ENCODE results near the gene GM2A.
"Not testable (repeated sequence)": the region's sequence is repeated elsewhere in the genome, so short reads cannot be mapped to it uniquely, and the experiment has no call there.

The GM2A gene

GRCh38 chr5:151222054-151222789 is 30.8 kb upstream of the GM2A start:
- no peaks in the 10 kb centered on the region for H3K27me3 Mint-ChIP-seq
- no peaks in the 10 kb centered on the region for H3K9me3 Mint-ChIP-seq
- peaks cover 26% of the 10 kb centered on the region for H3K36me3 Mint-ChIP-seq
- DNase-seq (ENCODE audit: low spot score in 2 of 2) (no peak), ATAC-seq (ENCODE audit: low read depth) (peak; percentile 34)
- peak overlapping the region; percentile 77 for H3K4me3 Mint-ChIP-seq
- H3K27ac Mint-ChIP-seq = peak overlapping the region; percentile 65
- peaks cover 60% of the 10 kb centered on the region for H3K4me1 Mint-ChIP-seq

GRCh38 chr5:151222790-151223446 is 30.1 kb upstream of the GM2A start:
- no peak for DNase-seq (ENCODE audit: low spot score in 2 of 2)
- Mint-ChIP-seq H3K4me1 (peaks cover 60% of the 10 kb centered on the region), H3K4me3 (peak overlapping the region; percentile 77), H3K27ac (peak overlapping the region; percentile 65), H3K36me3 (peaks cover 21% of the 10 kb centered on the region), H3K27me3 (no peaks in the 10 kb centered on the region), H3K9me3 (no peaks in the 10 kb centered on the region)
- ATAC-seq (ENCODE audit: low read depth) = peak; percentile 25

- Mint-ChIP-seq H3K9me3 (no peaks in the 10 kb centered on the region), H3K27ac (peak within 1 kb of the TSS; percentile 65), H3K4me1 (peaks cover 53% of the 10 kb centered on the region), H3K4me3 (peak within 1 kb of the TSS; percentile 77), H3K36me3 (peaks cover 17% of the 10 kb centered on the region), H3K27me3 (no peaks in the 10 kb centered on the region)
- ATAC-seq (ENCODE audit: low read depth) = peak; percentile 57
- peak; percentile 36 to 62 for DNase-seq (ENCODE audit: low spot score in 2 of 2)
These were observed 29.3 kb upstream of the GM2A start, which contains the start of gene CCDC69 for GRCh38 chr5:151223447-151224264. CCDC69 (minus strand) TSS chr5:151224092; CDS start chr5:151223970, 122 bp downstream.

- Mint-ChIP-seq H3K27me3 (no peaks in the 10 kb centered on the region), H3K9me3 (no peaks in the 10 kb centered on the region), H3K36me3 (peaks cover 13% of the 10 kb centered on the region), H3K27ac (peak overlapping the region; percentile 65), H3K4me1 (peaks cover 48% of the 10 kb centered on the region), H3K4me3 (peak overlapping the region; percentile 77)
- ATAC-seq (ENCODE audit: low read depth) (peak; percentile 88), DNase-seq (ENCODE audit: low spot score in 2 of 2) (peak in 1 of 2 donors; percentile 43)
These were observed 28.6 kb upstream of the GM2A start for GRCh38 chr5:151224372-151224771.

- H3K4me3 Mint-ChIP-seq = peak overlapping the region; percentile 19
- no peaks in the 10 kb centered on the region for H3K27me3 Mint-ChIP-seq
- DNase-seq (ENCODE audit: low spot score in 2 of 2) (no peak), ATAC-seq (ENCODE audit: low read depth) (no peak)
- no peak overlapping the region for H3K27ac Mint-ChIP-seq
- H3K4me1 Mint-ChIP-seq = peaks cover 44% of the 10 kb centered on the region
- no peaks in the 10 kb centered on the region for H3K9me3 Mint-ChIP-seq
- H3K36me3 Mint-ChIP-seq = peaks cover 8% of the 10 kb centered on the region
These were observed 27.9 kb upstream of the GM2A start for GRCh38 chr5:151225071-151225470.

GRCh38 chr5:151225475-151225874 is 27.5 kb upstream of the GM2A start:
- Mint-ChIP-seq H3K27ac (no peak overlapping the region), H3K27me3 (no peaks in the 10 kb centered on the region), H3K4me3 (no peak overlapping the region), H3K4me1 (peaks cover 40% of the 10 kb centered on the region), H3K36me3 (peaks cover 6% of the 10 kb centered on the region), H3K9me3 (no peaks in the 10 kb centered on the region)
- no peak for DNase-seq (ENCODE audit: low spot score in 2 of 2)
- ATAC-seq (ENCODE audit: low read depth) = no peak

- no peaks in the 10 kb centered on the region for H3K36me3 Mint-ChIP-seq
- ATAC-seq (ENCODE audit: low read depth) = no peak
- no peak overlapping the region for H3K4me3 Mint-ChIP-seq
- DNase-seq (ENCODE audit: low spot score in 2 of 2) = no peak
- peaks cover 29% of the 10 kb centered on the region for H3K4me1 Mint-ChIP-seq
- H3K27me3 Mint-ChIP-seq = no peaks in the 10 kb centered on the region
- no peaks in the 10 kb centered on the region for H3K9me3 Mint-ChIP-seq
- H3K27ac Mint-ChIP-seq = no peak overlapping the region
These were observed 25.0 kb upstream of the GM2A start for GRCh38 chr5:151227918-151228447.

- Mint-ChIP-seq H3K27me3 (no peaks in the 10 kb centered on the region), H3K4me1 (peaks cover 37% of the 10 kb centered on the region), H3K27ac (no peak overlapping the region), H3K36me3 (no peaks in the 10 kb centered on the region), H3K9me3 (no peaks in the 10 kb centered on the region), H3K4me3 (no peak overlapping the region)
- DNase-seq (ENCODE audit: low spot score in 2 of 2) (no peak), ATAC-seq (ENCODE audit: low read depth) (no peak)
These were observed 24.0 kb upstream of the GM2A start for GRCh38 chr5:151228986-151229385.

GRCh38 chr5:151230048-151230680 is 22.8 kb upstream of the GM2A start:
- Mint-ChIP-seq H3K9me3 (no peaks in the 10 kb centered on the region), H3K27me3 (no peaks in the 10 kb centered on the region), H3K36me3 (no peaks in the 10 kb centered on the region), H3K27ac (no peak overlapping the region), H3K4me3 (no peak overlapping the region), H3K4me1 (peaks cover 39% of the 10 kb centered on the region)
- DNase-seq (ENCODE audit: low spot score in 2 of 2) (no peak), ATAC-seq (ENCODE audit: low read depth) (no peak)

- no peak overlapping the region for H3K27ac Mint-ChIP-seq
- no peak overlapping the region for H3K4me3 Mint-ChIP-seq
- H3K27me3 Mint-ChIP-seq = no peaks in the 10 kb centered on the region
- no peaks in the 10 kb centered on the region for H3K9me3 Mint-ChIP-seq
- ATAC-seq (ENCODE audit: low read depth) (no peak), DNase-seq (ENCODE audit: low spot score in 2 of 2) (no peak)
- H3K4me1 Mint-ChIP-seq = peaks cover 38% of the 10 kb centered on the region
- no peaks in the 10 kb centered on the region for H3K36me3 Mint-ChIP-seq
These were observed 21.6 kb upstream of the GM2A start for GRCh38 chr5:151231359-151231758.

GRCh38 chr5:151233616-151234085 is 19.3 kb upstream of the GM2A start:
- H3K36me3 Mint-ChIP-seq = no peaks in the 10 kb centered on the region
- H3K4me3 Mint-ChIP-seq = peak overlapping the region; percentile 72
- peak overlapping the region; percentile 53 for H3K27ac Mint-ChIP-seq
- no peaks in the 10 kb centered on the region for H3K9me3 Mint-ChIP-seq
- peaks cover 43% of the 10 kb centered on the region for H3K4me1 Mint-ChIP-seq
- peak; percentile 72 for ATAC-seq (ENCODE audit: low read depth)
- H3K27me3 Mint-ChIP-seq = no peaks in the 10 kb centered on the region
- DNase-seq (ENCODE audit: low spot score in 2 of 2) = no peak

GRCh38 chr5:151234476-151235238 is 18.3 kb upstream of the GM2A start:
- ATAC-seq (ENCODE audit: low read depth) = peak; percentile 49
- no peak for DNase-seq (ENCODE audit: low spot score in 2 of 2)
- peaks cover 42% of the 10 kb centered on the region for H3K4me1 Mint-ChIP-seq
- H3K27ac Mint-ChIP-seq = peak overlapping the region; percentile 53
- H3K4me3 Mint-ChIP-seq = peak overlapping the region; percentile 72
- H3K9me3 Mint-ChIP-seq = no peaks in the 10 kb centered on the region
- H3K27me3 Mint-ChIP-seq = no peaks in the 10 kb centered on the region
- H3K36me3 Mint-ChIP-seq = no peaks in the 10 kb centered on the region

- DNase-seq (ENCODE audit: low spot score in 2 of 2); H3K27me3 Mint-ChIP-seq; H3K36me3 Mint-ChIP-seq; ATAC-seq (ENCODE audit: low read depth); H3K4me3 Mint-ChIP-seq; H3K9me3 Mint-ChIP-seq: not testable (repeated sequence)
- Mint-ChIP-seq H3K4me1 (peaks cover 45% of the 10 kb centered on the region), H3K27ac (peak overlapping the region; percentile 53)
These were observed 17.8 kb upstream of the GM2A start for GRCh38 chr5:151235239-151235571.

Data from memory B cell (primary cell).